MM.1S (cell line): Measurements from ENCODE around the gene NSD2.

Experiments used
- DNase-seq: peaks from one replicate; pipeline ENCODE4 v3.0.0-alpha.2; 2015
- H2AFZ ChIP-seq: fragments of 300-600 bp; sonication (generic); 2 replicates; pipeline ENCODE4 v1.6.0; 2016; ENCODE audit warnings: antibody characterized with exemption, low read length
- H3F3A ChIP-seq: fragments of 300-600 bp; sonication (generic); 2 replicates; pipeline ENCODE4 v1.6.1; 2016; ENCODE audit warnings: mild to moderate bottlenecking, antibody characterized with exemption, low read length, moderate library complexity, mixed read lengths; ENCODE audit not compliant: insufficient read depth
- H3K27ac ChIP-seq: fragments of 300-600 bp; sonication (generic); 2 replicates; pipeline ENCODE4 v1.5.1; 2016; ENCODE audit warnings: mild to moderate bottlenecking, low read length
- H3K27me3 ChIP-seq: fragments of 300-600 bp; sonication (generic); replicated peaks from 2 replicates; pipeline ENCODE4 v1.6.0; 2016; ENCODE audit warnings: low read length; ENCODE audit not compliant: insufficient read depth
- H3K36me3 ChIP-seq: fragments of 300-600 bp; sonication (generic); replicated peaks from 2 replicates; pipeline ENCODE4 v1.6.1; 2016; ENCODE audit warnings: mild to moderate bottlenecking, low read length, mixed read lengths; ENCODE audit not compliant: insufficient read depth
- H3K4me1 ChIP-seq: fragments of 300-600 bp; sonication (generic); 2 replicates; pipeline ENCODE4 v1.6.1; 2016; ENCODE audit warnings: low read length, mixed read lengths
- H3K4me2 ChIP-seq: fragments of 300-600 bp; sonication (generic); 2 replicates; pipeline ENCODE4 v1.6.0; 2016; ENCODE audit warnings: low read depth, low read length
- H3K4me3 ChIP-seq: fragments of 300-600 bp; sonication (generic); 2 replicates; pipeline ENCODE4 v1.5.1; 2016; ENCODE audit warnings: low read length, mixed read lengths
- H3K79me2 ChIP-seq: fragments of 300-600 bp; sonication (generic); 2 replicates; pipeline ENCODE4 v1.6.1; 2016; ENCODE audit warnings: mixed run types, low read length, mixed read lengths
- H3K9ac ChIP-seq: fragments of 300-600 bp; sonication (generic); 2 replicates; pipeline ENCODE4 v1.6.1; 2016; ENCODE audit warnings: low read length, mixed read lengths
- H3K9me2 ChIP-seq: fragments of 300-600 bp; sonication (generic); replicated peaks from 2 replicates; pipeline ENCODE4 v1.6.1; 2016; ENCODE audit warnings: mild to moderate bottlenecking, low read length, mixed read lengths; ENCODE audit not compliant: insufficient read depth
- H3K9me3 ChIP-seq: fragments of 300-600 bp; sonication (generic); replicated peaks from 2 replicates; pipeline ENCODE4 v1.6.1; 2016; ENCODE audit warnings: mild to moderate bottlenecking, low read length, mixed read lengths; ENCODE audit not compliant: insufficient read depth
- H4K20me1 ChIP-seq: fragments of 300-600 bp; sonication (generic); 2 replicates; pipeline ENCODE4 v1.6.1; 2016; ENCODE audit warnings: mild to moderate bottlenecking, low read length, moderate library complexity, mixed read lengths; ENCODE audit not compliant: insufficient read depth
- CTCF ChIP-seq: fragments of 300-600 bp; sonication (generic); IDR thresholded peaks from 2 replicates; pipeline ENCODE4 v1.5.1; 2016; ENCODE audit warnings: antibody characterized with exemption, low read length, mixed read lengths
- EZH2 ChIP-seq: fragments of 300-600 bp; sonication (generic); optimal IDR thresholded peaks from 2 replicates; pipeline ENCODE3; 2017; ENCODE audit warnings: low read depth, mild to moderate bottlenecking, antibody characterized with exemption, low read length, mixed read lengths
- EZH2phosphoT487 ChIP-seq: fragments of 300-600 bp; sonication (generic); IDR thresholded peaks from 2 replicates; pipeline ENCODE4 v1.6.1; 2018; ENCODE audit warnings: antibody characterized with exemption, low read length

The NSD2 gene

GRCh38 chr4:1899149-1900086, 28.2 kb downstream of the NSD2 start:
- Histone ChIP-seq H3K9me2 (no peaks in the 10 kb centered on the region), H3K36me3 (peaks cover 23% of the 10 kb centered on the region), H3K4me2 (no peak overlapping the region), H3K9ac (no peak overlapping the region), H2AFZ (no peak overlapping the region), H3F3A (peaks cover 19% of the 10 kb centered on the region), H3K27ac (peak overlapping the region; percentile 15; the same call in 1 of the 2 replicates), H3K79me2 (peaks cover 97% of the 10 kb centered on the region), H3K9me3 (no peaks in the 10 kb centered on the region), H3K4me3 (no peak overlapping the region), H4K20me1 (peaks cover 48% of the 10 kb centered on the region), H3K27me3 (no peaks in the 10 kb centered on the region), H3K4me1 (no peaks in the 10 kb centered on the region)
- peak; percentile 81 for DNase-seq
- TF ChIP-seq CTCF (peak; percentile 88), EZH2phosphoT487 (no peak)

GRCh38 chr4:1900087-1900433, 28.9 kb downstream of the NSD2 start:
- H3K27me3 ChIP-seq, result no peaks in the 10 kb centered on the region
- H3K4me1 ChIP-seq, result no peaks in the 10 kb centered on the region
- no peak overlapping the region for H3K4me2 ChIP-seq
- H3K4me3 ChIP-seq, result no peak overlapping the region
- no peak overlapping the region for H3K9ac ChIP-seq
- peaks cover 26% of the 10 kb centered on the region for H3K36me3 ChIP-seq
- H3F3A ChIP-seq, result peaks cover 16% of the 10 kb centered on the region
- peaks cover 97% of the 10 kb centered on the region for H3K79me2 ChIP-seq
- no peak overlapping the region for H2AFZ ChIP-seq
- TF ChIP-seq CTCF (no peak), EZH2 (no peak)
- no peak overlapping the region for H3K27ac ChIP-seq
- no peaks in the 10 kb centered on the region for H3K9me3 ChIP-seq
- no peak for DNase-seq
- peaks cover 46% of the 10 kb centered on the region for H4K20me1 ChIP-seq
- H3K9me2 ChIP-seq, result no peaks in the 10 kb centered on the region

GRCh38 chr4:1900624-1901023, 29.4 kb downstream of the NSD2 start:
- Histone ChIP-seq H3K79me2 (peaks cover 97% of the 10 kb centered on the region), H4K20me1 (peaks cover 47% of the 10 kb centered on the region), H3K36me3 (peaks cover 31% of the 10 kb centered on the region), H3K4me3 (no peak overlapping the region), H3K9ac (no peak overlapping the region), H3K4me2 (no peak overlapping the region), H3K9me2 (no peaks in the 10 kb centered on the region), H3K27me3 (no peaks in the 10 kb centered on the region), H3F3A (peaks cover 17% of the 10 kb centered on the region), H2AFZ (no peak overlapping the region), H3K4me1 (no peaks in the 10 kb centered on the region), H3K27ac (no peak overlapping the region), H3K9me3 (no peaks in the 10 kb centered on the region)
- DNase-seq, result no peak
- TF ChIP-seq CTCF, result no peak
- no peak for TF ChIP-seq EZH2
- TF ChIP-seq EZH2phosphoT487, result no peak
